ENCODE data around the gene UBXN1. TPM values are rescaled to one million over a fixed set of nuclear protein-coding genes. Genes with fewer than 3 reads are reported as not detected.

The UBXN1 gene
- total RNA-seq, 1 experiment from 2014 or later, result 153 TPM

DNA sequence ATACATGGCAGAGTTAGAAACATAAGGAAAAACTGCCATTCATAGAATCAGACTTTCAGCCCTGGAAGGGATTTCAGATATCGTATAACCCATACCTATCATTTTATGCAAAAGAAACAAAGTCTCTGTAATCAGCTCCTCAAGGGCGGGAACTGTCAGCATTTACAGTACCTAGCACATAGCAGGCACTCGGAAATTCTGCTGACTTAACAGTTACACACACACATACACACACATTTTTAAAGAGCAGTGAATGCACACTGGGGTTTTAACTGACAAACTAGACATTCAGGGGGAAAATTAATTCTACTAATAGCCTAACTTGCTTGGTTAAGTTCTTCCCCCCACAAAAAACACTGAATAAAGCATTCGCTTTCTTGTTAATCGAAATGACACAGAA is 37.3 kb upstream of the UBXN1 start:
- H3K27ac Mint-ChIP-seq (ENCODE audit: low read depth, unreplicated experiment), result no peak overlapping the region
- H3K9me3 Mint-ChIP-seq (ENCODE audit: unreplicated experiment), result no peaks in the 10 kb centered on the region
- TF ChIP-seq, protein P1, sequence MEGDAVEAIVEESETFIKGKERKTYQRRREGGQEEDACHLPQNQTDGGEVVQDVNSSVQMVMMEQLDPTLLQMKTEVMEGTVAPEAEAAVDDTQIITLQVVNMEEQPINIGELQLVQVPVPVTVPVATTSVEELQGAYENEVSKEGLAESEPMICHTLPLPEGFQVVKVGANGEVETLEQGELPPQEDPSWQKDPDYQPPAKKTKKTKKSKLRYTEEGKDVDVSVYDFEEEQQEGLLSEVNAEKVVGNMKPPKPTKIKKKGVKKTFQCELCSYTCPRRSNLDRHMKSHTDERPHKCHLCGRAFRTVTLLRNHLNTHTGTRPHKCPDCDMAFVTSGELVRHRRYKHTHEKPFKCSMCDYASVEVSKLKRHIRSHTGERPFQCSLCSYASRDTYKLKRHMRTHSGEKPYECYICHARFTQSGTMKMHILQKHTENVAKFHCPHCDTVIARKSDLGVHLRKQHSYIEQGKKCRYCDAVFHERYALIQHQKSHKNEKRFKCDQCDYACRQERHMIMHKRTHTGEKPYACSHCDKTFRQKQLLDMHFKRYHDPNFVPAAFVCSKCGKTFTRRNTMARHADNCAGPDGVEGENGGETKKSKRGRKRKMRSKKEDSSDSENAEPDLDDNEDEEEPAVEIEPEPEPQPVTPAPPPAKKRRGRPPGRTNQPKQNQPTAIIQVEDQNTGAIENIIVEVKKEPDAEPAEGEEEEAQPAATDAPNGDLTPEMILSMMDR (IDR thresholded peaks at IDR 0.05; ENCODE audit: unreplicated experiment), result no peak
- H3K36me3 Mint-ChIP-seq (ENCODE audit: insufficient read depth, unreplicated experiment), result peaks cover 79% of the 10 kb centered on the region
- no peak for DNase-seq (ENCODE audit: unreplicated experiment)
- POLR2A ChIA-PET, result interaction anchor here (1.7 to 15.7 kb wide), 2 partner anchors 10 to 11 kb away, joined by 5 to 197 read pairs; partner anchors contain the start of genes HNRNPUL2 and TTC9C
- BruUV-seq (replicated peaks), result no TSS peak
- H3K4me3 Mint-ChIP-seq (ENCODE audit: unreplicated experiment), result no peak overlapping the region
- peaks cover 15% of the 10 kb centered on the region for H3K4me1 Mint-ChIP-seq (ENCODE audit: insufficient read depth, unreplicated experiment)
- intact Hi-C loops (cut with micrococcal nuclease), result no loop called here
- H3K27me3 Mint-ChIP-seq (ENCODE audit: insufficient read depth, unreplicated experiment), result no peaks in the 10 kb centered on the region
- CTCF ChIA-PET, result interaction anchor here (0.7 to 1.7 kb wide), 3 partner anchors 23 to 60 kb away, joined by 3 to 5 read pairs (median 3); no protein-coding TSS in a partner anchor

DNA sequence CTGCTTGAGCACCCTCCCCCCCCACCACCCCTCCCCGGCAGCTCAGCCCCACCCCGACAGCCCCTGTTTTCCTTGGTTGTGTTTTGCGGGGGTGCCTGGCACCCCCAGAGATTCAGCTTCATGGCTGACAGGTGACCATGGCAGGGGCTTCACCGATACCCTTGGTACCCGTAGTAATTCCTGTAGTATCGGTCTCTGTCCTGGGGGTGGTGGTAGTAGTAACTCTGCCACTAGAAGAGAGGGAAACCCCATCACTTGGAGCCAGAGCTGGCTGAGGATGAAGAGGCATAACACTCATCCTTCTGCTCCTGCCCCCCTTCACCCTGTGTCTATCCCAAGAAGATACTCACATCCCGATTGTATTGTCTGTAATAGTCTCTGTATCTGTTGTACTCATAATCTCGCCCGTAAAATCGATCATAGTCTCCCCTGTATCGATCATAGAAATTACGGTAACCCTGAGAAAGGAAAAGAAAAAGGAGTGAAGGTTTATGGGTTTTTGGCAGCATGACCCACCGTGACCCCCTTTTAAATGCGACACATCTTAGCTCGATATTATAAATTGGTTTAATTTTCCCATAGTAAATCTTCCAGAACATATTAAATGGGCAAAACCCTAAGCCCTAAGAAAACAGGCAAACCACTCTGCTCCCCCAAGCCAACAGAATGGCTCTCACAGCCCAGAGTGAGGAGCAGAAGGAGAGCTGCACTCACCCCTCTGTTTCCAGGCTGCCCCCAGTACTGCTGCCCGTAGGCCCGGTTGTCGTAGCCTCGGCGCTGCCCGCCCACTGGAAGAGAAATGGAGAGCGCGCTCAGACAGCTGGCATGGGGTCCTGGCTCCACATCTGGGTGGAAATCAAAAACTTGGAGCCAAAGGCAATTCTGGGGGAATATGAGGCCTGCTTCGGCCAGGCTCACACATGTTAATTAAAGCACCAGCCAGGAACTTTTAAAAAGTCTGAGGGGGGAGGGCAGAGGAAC is 36.6 kb upstream of the UBXN1 start:
- BruUV-seq (replicated peaks), result no TSS peak
- Mint-ChIP-seq H3K36me3 (ENCODE audit: insufficient read depth, unreplicated experiment) (peaks cover 78% of the 10 kb centered on the region), H3K4me3 (ENCODE audit: unreplicated experiment) (no peak overlapping the region), H3K9me3 (ENCODE audit: unreplicated experiment) (no peaks in the 10 kb centered on the region), H3K27me3 (ENCODE audit: insufficient read depth, unreplicated experiment) (no peaks in the 10 kb centered on the region), H3K27ac (ENCODE audit: low read depth, unreplicated experiment) (no peak overlapping the region), H3K4me1 (ENCODE audit: insufficient read depth, unreplicated experiment) (peaks cover 15% of the 10 kb centered on the region)
- ChIA-PET POLR2A (interaction anchor here (1.7 to 15.7 kb wide), 2 partner anchors 10 to 11 kb away, joined by 5 to 197 read pairs; partner anchors contain the start of genes HNRNPUL2 and TTC9C), CTCF (interaction anchor here (0.6 to 1.7 kb wide), 6 partner anchors 15 to 72 kb away, joined by 3 to 5 read pairs (median 4); partner anchors contain the start of gene TMEM179B)
- intact Hi-C loops (cut with micrococcal nuclease), result no loop called here
- DNase-seq (ENCODE audit: unreplicated experiment), result no peak
- TF ChIP-seq, protein P1 (IDR thresholded peaks at IDR 0.05; ENCODE audit: unreplicated experiment), result no peak

DNA sequence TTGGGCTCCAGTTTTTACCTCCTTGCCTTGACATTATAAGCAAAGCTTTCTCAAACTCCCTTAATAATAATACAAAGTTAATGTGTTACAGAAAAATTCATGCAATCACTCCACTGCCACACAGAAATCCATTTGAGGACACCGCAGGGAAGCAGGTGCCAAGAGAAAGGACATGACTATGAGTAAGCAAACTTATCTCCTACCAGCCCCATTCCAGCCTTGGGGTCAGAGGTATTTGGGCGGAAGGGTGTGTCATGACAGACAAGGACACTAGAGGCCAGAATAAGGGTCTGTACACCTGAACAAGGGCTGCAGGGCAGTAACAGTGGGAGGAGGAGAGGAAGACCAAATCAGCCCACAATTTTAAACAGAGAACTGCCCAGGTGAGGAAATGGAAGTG is 34.5 kb upstream of the UBXN1 start:
- CTCF ChIA-PET, result interaction anchor here (0.7 to 0.8 kb wide), 3 partner anchors 24 to 180 kb away, joined by 3 to 4 read pairs (median 3); partner anchors contain the start of gene LRRN4CL

More for the DNA sequence above, 34.5 kb upstream of the UBXN1 start:
- peaks cover 21% of the 10 kb centered on the region for H3K4me1 Mint-ChIP-seq (ENCODE audit: insufficient read depth, unreplicated experiment)
- DNase-seq (ENCODE audit: unreplicated experiment), result no peak
- intact Hi-C loops (cut with micrococcal nuclease), result no loop called here
- no peak overlapping the region for H3K4me3 Mint-ChIP-seq (ENCODE audit: unreplicated experiment)
- H3K27me3 Mint-ChIP-seq (ENCODE audit: insufficient read depth, unreplicated experiment), result no peaks in the 10 kb centered on the region
- TF ChIP-seq, protein P1 (IDR thresholded peaks at IDR 0.05; ENCODE audit: unreplicated experiment), result no peak
- no peak overlapping the region for H3K27ac Mint-ChIP-seq (ENCODE audit: low read depth, unreplicated experiment)
- no peaks in the 10 kb centered on the region for H3K9me3 Mint-ChIP-seq (ENCODE audit: unreplicated experiment)
- peaks cover 72% of the 10 kb centered on the region for H3K36me3 Mint-ChIP-seq (ENCODE audit: insufficient read depth, unreplicated experiment)
- POLR2A ChIA-PET, result interaction anchor here (0.9 to 15.7 kb wide), 2 partner anchors 13 to 40 kb away, joined by 3 to 197 read pairs; partner anchors contain the start of genes HNRNPUL2 and TTC9C
- BruUV-seq (replicated peaks), result no TSS peak
